HG03039 (cell line): Measurements from ENCODE around the gene STAB1.
"Not testable (repeated sequence)": the region's sequence is repeated elsewhere in the genome, so short reads cannot be mapped to it uniquely, and the experiment has no call there.

Experiments
- ATAC-seq: cut with Tn5 transposase; IDR thresholded peaks from one replicate; pipeline ENCODE4 v1.9.1; 2021; ENCODE audit warnings: mild to moderate bottlenecking, moderate library complexity; ENCODE audit not compliant: unreplicated experiment

The STAB1 gene

DNA sequence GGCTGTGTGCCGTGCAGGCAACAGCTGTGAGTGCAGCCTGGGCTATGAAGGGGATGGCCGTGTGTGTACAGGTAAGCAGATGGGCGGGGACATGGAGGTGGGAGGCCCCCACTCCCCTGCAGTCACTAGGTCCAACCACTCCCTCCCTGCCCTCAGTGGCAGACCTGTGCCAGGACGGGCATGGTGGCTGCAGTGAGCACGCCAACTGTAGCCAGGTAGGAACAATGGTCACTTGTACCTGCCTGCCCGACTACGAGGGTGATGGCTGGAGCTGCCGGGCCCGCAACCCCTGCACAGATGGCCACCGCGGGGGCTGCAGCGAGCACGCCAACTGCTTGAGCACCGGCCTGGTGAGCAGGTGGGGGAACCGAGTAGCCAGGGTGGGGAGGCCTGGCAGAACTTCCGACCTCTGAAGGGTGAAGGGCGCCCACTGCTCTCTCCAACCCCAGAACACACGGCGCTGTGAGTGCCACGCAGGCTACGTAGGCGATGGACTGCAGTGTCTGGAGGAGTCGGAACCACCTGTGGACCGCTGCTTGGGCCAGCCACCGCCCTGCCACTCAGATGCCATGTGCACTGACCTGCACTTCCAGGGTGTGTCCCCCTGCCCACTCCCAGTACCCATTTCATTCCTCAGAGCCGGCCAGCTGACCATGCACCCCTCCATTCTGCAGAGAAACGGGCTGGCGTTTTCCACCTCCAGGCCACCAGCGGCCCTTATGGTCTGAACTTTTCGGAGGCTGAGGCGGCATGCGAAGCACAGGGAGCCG is 26.9 kb downstream of the STAB1 start:
- no peak for ATAC-seq

- no peak for ATAC-seq
Observed at GRCh38 chr3:52522651-52523251, 27.6 kb downstream of the STAB1 start.

- no peak for ATAC-seq
Observed at GRCh38 chr3:52523386-52524257, 28.5 kb downstream of the STAB1 start.

DNA sequence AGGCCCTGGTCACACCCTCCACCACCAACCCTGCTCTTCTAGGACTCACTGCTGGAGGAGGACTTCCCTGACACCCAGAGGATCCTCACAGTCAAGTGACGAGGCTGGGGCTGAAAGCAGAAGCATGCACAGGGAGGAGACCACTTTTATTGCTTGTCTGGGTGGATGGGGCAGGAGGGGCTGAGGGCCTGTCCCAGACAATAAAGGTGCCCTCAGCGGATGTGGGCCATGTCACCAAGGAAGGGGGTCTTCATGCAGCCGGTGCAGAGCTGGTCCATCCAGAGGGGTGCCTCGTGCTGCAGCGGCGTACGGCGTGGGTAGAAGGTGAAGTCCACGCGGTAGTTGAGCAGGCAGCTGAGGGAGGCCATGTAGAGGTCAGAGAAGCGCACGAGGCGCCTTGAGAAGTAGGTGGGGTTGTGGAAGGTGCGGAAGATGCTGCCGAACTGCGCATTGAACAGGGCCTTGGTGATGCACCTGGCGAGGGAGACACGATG is 29.2 kb downstream of the STAB1 start:
- ATAC-seq, result no peak

DNA sequence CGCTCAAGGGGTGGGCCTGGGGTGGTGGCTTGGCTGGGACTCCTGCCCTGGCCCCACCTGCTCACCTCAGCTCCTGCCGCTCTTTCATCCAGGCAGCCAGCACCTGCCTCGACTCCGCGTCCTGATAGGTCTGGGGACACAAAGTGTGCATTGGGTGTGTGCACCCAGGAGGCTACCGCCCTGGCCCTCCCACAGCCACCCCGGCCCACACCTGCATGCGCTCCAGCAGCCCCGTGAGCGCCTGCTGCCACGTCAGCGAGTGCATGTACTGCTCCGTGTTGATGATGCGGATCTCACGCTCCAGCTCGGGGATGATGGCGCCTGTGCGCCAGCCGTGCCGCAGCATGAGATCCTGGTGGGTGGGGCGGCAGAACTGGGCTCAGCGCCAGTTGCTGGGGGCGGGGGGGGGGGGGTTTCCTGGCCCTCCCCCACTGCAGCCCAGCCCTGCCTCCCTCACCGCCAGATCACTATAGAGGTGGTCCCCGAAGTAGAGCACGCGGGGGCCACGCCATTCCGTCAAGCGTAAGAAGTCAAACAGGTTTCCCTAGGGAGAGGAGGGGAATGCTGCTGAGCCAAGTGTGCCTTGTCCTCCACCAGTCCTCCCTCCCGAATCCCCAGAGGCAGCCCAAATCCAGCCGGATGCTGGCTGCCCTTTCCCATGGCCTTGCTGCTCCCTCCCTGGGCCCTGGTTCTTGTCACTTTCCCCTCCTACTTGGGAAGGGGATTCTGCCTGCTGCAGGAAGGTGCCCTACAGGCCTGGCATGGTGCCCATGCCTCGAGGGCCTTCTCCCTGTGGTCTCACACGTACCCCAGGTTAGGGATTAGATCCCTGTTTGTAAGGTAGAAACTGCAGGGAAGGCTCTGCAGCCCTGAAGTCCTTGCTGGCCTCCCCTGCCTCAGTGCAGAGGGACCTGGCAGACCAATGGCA is 29.9 kb downstream of the STAB1 start:
- ATAC-seq, result no peak

GRCh38 chr3:52525680-52526561 is 30.8 kb downstream of the STAB1 start:
- no peak for ATAC-seq

DNA sequence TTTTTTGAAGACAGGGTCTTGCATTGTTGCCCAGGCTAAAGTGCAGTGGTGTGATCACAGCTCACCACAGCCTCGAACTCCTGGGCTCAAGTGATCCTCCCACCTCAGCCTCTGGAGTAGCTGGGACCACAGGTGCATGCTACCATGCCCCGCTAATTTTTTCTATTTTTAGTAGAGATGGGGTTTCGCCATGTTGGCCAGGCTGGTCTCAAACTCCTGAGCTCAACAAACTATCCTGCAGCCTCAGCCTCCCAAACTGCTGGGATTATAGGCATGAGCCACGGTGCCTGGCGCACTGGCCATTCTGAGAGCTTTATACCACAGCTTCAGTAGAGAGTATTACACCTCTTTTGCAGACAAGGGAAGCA is 31.5 kb downstream of the STAB1 start:
- ATAC-seq, result not testable (repeated sequence)

GRCh38 chr3:52527039-52527731 is 32.0 kb downstream of the STAB1 start:
- no peak for ATAC-seq

DNA sequence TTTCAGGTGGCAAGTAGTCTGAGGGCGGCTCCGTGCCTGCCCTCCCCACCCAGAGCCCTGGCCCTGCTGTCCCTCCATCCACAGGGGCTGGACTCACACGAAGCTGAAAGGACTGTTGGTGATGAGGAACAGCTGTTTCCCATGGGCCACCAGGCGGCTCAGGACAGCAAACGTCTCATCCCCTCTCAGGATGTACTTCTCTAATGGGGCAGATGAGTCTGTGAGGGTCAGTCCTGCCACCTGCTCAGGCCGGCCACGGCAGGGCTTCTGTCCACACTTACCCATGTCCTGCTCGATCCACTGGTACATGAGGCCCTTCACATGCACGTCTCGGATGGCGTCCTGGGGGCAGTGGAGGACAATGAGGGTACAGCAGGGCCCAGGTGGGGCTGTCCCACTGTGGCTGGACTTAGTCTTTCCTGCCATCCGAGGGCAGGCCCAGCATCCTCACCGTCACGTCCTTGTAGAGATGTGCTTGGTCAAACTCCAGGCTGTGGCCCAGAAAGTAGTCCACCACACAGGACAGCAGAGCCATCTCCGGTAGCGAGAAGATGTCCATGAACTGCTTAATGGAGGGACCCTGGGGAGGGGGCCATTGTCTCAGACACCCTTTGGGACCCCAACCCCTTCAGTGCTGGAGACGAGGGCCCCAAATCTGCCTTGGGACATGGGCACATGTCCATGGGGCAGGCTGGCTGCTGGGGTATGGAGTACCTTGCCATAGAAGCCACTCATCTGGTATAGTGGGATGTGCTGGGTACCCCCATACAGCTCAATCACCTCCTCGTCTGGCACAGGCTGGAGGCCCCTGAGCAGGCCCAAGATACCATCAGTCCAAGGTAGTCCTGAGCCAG is 32.8 kb downstream of the STAB1 start:
- ATAC-seq, result no peak

- ATAC-seq, result no peak
Observed at GRCh38 chr3:52528586-52529375, 33.6 kb downstream of the STAB1 start.

- no peak for ATAC-seq
Observed at GRCh38 chr3:52529376-52530333, 34.5 kb downstream of the STAB1 start.

DNA sequence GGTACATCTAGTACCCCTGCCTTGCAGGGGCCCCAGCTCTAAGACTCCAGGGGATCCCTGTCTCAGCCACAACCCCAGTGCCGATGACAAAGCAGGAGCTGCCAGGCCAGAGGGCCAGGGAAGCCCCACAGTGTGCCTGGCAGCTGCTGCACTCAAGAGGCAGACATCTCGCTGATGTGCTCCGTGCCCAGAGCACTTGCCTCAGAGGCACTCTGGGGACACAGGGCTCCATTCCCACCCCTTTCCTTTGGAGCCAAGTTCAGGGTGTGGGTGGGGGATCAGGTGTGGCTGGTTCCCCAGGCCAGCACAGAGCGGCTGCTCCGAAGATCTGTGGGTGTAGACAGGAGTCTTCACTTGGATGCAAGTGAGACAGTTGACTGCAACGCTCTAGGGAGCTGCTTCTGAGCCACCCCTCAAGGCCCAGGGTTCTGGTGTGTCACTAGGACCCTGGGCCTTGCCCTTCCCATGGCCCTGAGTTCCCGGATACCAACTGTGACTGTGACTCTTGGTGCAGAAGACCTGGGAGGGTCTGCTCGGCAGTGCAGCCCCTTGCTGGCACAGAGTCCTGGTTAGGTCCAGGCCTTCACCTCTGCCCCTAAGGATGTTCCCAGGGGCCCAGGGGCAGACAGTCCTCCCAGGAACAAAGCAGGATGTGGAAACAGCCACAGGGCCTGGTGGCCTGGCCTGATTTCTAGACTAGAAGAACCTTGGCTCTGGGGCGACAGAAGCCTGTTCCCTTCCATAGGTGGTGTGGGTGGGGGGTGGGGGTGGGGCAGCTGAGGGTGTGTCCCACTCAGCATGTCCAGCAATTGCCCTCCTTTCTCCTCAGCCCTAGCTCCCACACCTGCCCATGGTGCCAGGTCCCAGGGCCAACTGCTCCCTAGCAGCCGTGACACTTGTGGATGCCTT is 36.0 kb downstream of the STAB1 start:
- ATAC-seq, result no peak

GRCh38 chr3:52531860-52532516 is 36.9 kb downstream of the STAB1 start:
- no peak for ATAC-seq

- no peak for ATAC-seq
Observed at GRCh38 chr3:52532517-52532837, 37.3 kb downstream of the STAB1 start.
